ENCODE measurements around the gene ARPC3. TPM values are rescaled to one million over a fixed set of nuclear protein-coding genes. Genes with fewer than 3 reads are reported as not detected.
"Not testable (repeated sequence)": the region's sequence is repeated elsewhere in the genome, so short reads cannot be mapped to it uniquely, and the experiment has no call there.

Gene ARPC3
- total RNA-seq, 2 donors from 2014 or later, result 218 to 227 TPM

GRCh38 chr12:110444455-110444854, 5.7 kb downstream of the ARPC3 start:
- Mint-ChIP-seq H3K27ac (no peak overlapping the region), H3K27me3 (ENCODE audit: insufficient read depth) (no peaks in the 10 kb centered on the region), H3K4me1 (peaks cover 5% of the 10 kb centered on the region), H3K9me3 (no peaks in the 10 kb centered on the region), H3K36me3 (ENCODE audit: low read depth) (peaks cover 50% of the 10 kb centered on the region), H3K4me3 (no peak overlapping the region)
- WGBS, 2 experiments (ENCODE audit: insufficient coverage in 1 of 2, insufficient read length in 1 of 2), result 94 to 100% methylated on average over 3 of the region's 3 CpGs
- Histone ChIP-seq H3K4me3 (ENCODE audit: low read length) (no peak overlapping the region), H3K4me1 (ENCODE audit: control insufficient read depth, insufficient read depth, low read length) (no peaks in the 10 kb centered on the region), H3K27ac (ENCODE audit: low read depth, low read length) (no peak overlapping the region), H3K9me3 (ENCODE audit: control insufficient read depth, low read length) (no peaks in the 10 kb centered on the region), H3K27me3 (ENCODE audit: control insufficient read depth, insufficient read depth, low read length, poor library complexity, severe bottlenecking) (no peaks in the 10 kb centered on the region), H3K9ac (ENCODE audit: extremely low read depth, low read length, poor library complexity, severe bottlenecking) (no peak overlapping the region), H3K36me3 (ENCODE audit: control insufficient read depth, insufficient read depth, low read length) (peaks cover 76% of the 10 kb centered on the region)
- no peak for TF ChIP-seq CTCF (conservative IDR thresholded peaks at IDR 0.05)
- DNase-seq, result no peak

GRCh38 chr12:110436231-110436630, 13.9 kb downstream of the ARPC3 start:
- H3K27me3 Mint-ChIP-seq (ENCODE audit: insufficient read depth), result no peaks in the 10 kb centered on the region
- H3K9me3 Mint-ChIP-seq, result no peaks in the 10 kb centered on the region
- no peak overlapping the region for H3K27ac Mint-ChIP-seq
- no peak overlapping the region for H3K4me3 Mint-ChIP-seq
- Histone ChIP-seq H3K36me3 (ENCODE audit: control insufficient read depth, insufficient read depth, low read length) (peaks cover 56% of the 10 kb centered on the region), H3K4me1 (ENCODE audit: control insufficient read depth, insufficient read depth, low read length) (no peaks in the 10 kb centered on the region), H3K9me3 (ENCODE audit: control insufficient read depth, low read length) (no peaks in the 10 kb centered on the region), H3K27ac (ENCODE audit: low read depth, low read length) (no peak overlapping the region), H3K4me3 (ENCODE audit: low read length) (no peak overlapping the region), H3K9ac (ENCODE audit: extremely low read depth, low read length, poor library complexity, severe bottlenecking) (no peak overlapping the region), H3K27me3 (ENCODE audit: control insufficient read depth, insufficient read depth, low read length, poor library complexity, severe bottlenecking) (no peaks in the 10 kb centered on the region)
- peaks cover 58% of the 10 kb centered on the region for H3K36me3 Mint-ChIP-seq (ENCODE audit: low read depth)
- no peak for DNase-seq
- TF ChIP-seq CTCF (conservative IDR thresholded peaks at IDR 0.05), result no peak
- H3K4me1 Mint-ChIP-seq, result no peaks in the 10 kb centered on the region
- WGBS, 2 experiments (ENCODE audit: insufficient coverage in 1 of 2, insufficient read length in 1 of 2), result 92% methylated on average over 2 of the region's 2 CpGs; no CpG with 5 or more reads in 1 of the 2 experiments

- no peaks in the 10 kb centered on the region for H3K27me3 Mint-ChIP-seq (ENCODE audit: insufficient read depth)
- no peaks in the 10 kb centered on the region for H3K4me1 Mint-ChIP-seq
- no peaks in the 10 kb centered on the region for H3K4me1 ChIP-seq (ENCODE audit: control insufficient read depth, insufficient read depth, low read length)
- DNase-seq, result no peak
- no peaks in the 10 kb centered on the region for H3K9me3 Mint-ChIP-seq
- no peak overlapping the region for H3K9ac ChIP-seq (ENCODE audit: extremely low read depth, low read length, poor library complexity, severe bottlenecking)
- H3K36me3 Mint-ChIP-seq (ENCODE audit: low read depth), result peaks cover 29% of the 10 kb centered on the region
- no peak overlapping the region for H3K27ac ChIP-seq (ENCODE audit: low read depth, low read length)
- peak overlapping the region; percentile 73 for H3K4me3 ChIP-seq (ENCODE audit: low read length)
- peak overlapping the region; percentile 81 for H3K4me3 Mint-ChIP-seq
- peaks cover 26% of the 10 kb centered on the region for H3K36me3 ChIP-seq (ENCODE audit: control insufficient read depth, insufficient read depth, low read length)
- 94 to 95% methylated on average over 4 to 9 of the region's 12 CpGs for WGBS, 2 experiments (ENCODE audit: insufficient coverage in 1 of 2, insufficient read length in 1 of 2)
- no peak for TF ChIP-seq CTCF (conservative IDR thresholded peaks at IDR 0.05)
- no peaks in the 10 kb centered on the region for H3K27me3 ChIP-seq (ENCODE audit: control insufficient read depth, insufficient read depth, low read length, poor library complexity, severe bottlenecking)
- H3K27ac Mint-ChIP-seq, result no peak overlapping the region
- no peaks in the 10 kb centered on the region for H3K9me3 ChIP-seq (ENCODE audit: control insufficient read depth, low read length)
These were observed 18.1 kb downstream of the ARPC3 start for GRCh38 chr12:110431957-110432587.

DNA sequence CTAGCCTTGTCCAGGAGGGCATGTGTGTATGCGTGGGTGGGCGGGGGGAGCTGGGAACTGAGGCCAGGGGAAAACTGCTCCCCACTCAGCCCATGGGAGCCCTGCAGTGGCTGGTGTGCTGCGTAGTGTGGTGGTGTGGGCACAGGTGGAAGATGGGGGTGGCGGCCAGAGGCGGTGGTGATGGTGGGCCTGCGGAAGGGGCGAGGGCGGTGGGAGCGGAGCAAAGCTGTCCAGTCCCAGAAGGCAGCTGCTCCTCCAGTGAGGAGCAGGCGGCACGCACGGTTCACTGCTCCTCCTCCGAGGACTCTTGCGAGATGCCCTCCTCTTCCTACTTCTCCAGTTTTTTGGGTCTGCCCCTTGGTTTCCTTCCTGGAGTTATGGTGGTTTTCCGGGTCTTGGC, 20.5 kb downstream of the ARPC3 start:
- H3K36me3 Mint-ChIP-seq (ENCODE audit: low read depth); DNase-seq; H3K9me3 ChIP-seq (ENCODE audit: control insufficient read depth, low read length); H3K27me3 Mint-ChIP-seq (ENCODE audit: insufficient read depth); H3K36me3 ChIP-seq (ENCODE audit: control insufficient read depth, insufficient read depth, low read length); H3K27me3 ChIP-seq (ENCODE audit: control insufficient read depth, insufficient read depth, low read length, poor library complexity, severe bottlenecking); H3K27ac Mint-ChIP-seq; H3K4me3 Mint-ChIP-seq; H3K9me3 Mint-ChIP-seq; H3K9ac ChIP-seq (ENCODE audit: extremely low read depth, low read length, poor library complexity, severe bottlenecking); H3K4me1 Mint-ChIP-seq; H3K4me3 ChIP-seq (ENCODE audit: low read length); H3K4me1 ChIP-seq (ENCODE audit: control insufficient read depth, insufficient read depth, low read length); H3K27ac ChIP-seq (ENCODE audit: low read depth, low read length): not testable (repeated sequence)
- WGBS, 2 experiments (ENCODE audit: insufficient coverage in 1 of 2, insufficient read length in 1 of 2), result 96 to 97% methylated on average over 7 to 14 of the region's 15 CpGs
